GM12878 (cell line): Measurements from ENCODE around the gene HAAO. TPM values are rescaled to one million over a fixed set of nuclear protein-coding genes. Genes with fewer than 3 reads are reported as not detected.

ENCODE experiments used
- ATAC-seq: fragments of 200-7000 bp; cut with Tn5 transposase; 3 replicates; pipeline ENCODE4 v1.9.1; 2020; ENCODE audit warnings: mild to moderate bottlenecking, moderate library complexity
- BruUV-seq: library from RNA; stranded (reverse); fragments of 400-500 nt; replicated peaks from 2 replicates; lab custom pipeline; 2021; lab: Mats Ljungman, UMichigan
- CTCF ChIA-PET: fragments of 300-600 bp; sonication (Branson Sonifier 250); formaldehyde crosslinking; extraction: SDS; loops from one replicate; lab custom pipeline; 2021; ENCODE audit warnings: inconsistent platforms; lab: Yijun Ruan, JAX
- POLR2A ChIA-PET: fragments of 350-600 bp; formaldehyde crosslinking; extraction: SDS; loops from one replicate; lab custom pipeline; 2021; ENCODE audit warnings: inconsistent platforms; lab: Charles Lee
- RAD21 ChIA-PET: fragments of 300-600 bp; sonication (Branson Sonifier 250); formaldehyde crosslinking; loops from one replicate; lab custom pipeline; 2023; ENCODE audit warnings: antibody characterized with exemption; ENCODE audit not compliant: unreplicated experiment; lab: Charles Lee
- SMC1A ChIA-PET: fragments of 300-600 bp; sonication (Branson Sonifier 250); formaldehyde crosslinking; loops from one replicate; lab custom pipeline; 2023; ENCODE audit not compliant: unreplicated experiment, uncharacterized antibody; lab: Charles Lee
- DNase-seq: peaks from one replicate; pipeline ENCODE4 v3.0.0-alpha.2; 2011; ENCODE audit warnings: low read depth, low spot score
- FAIRE-seq: peaks from 3 replicates; lab custom pipeline; 2011; peaks lifted over from hg19 to GRCh38; lab: Jason Lieb, UNC
- H2AFZ ChIP-seq: 2 replicates; pipeline ENCODE4 v1.6.0; 2011; ENCODE audit warnings: low read depth, low read length, control low read depth; ENCODE audit not compliant: control insufficient read depth
- H3K27ac ChIP-seq: 2 replicates; pipeline ENCODE4 v1.5.1; 2011; ENCODE audit warnings: control low read depth; ENCODE audit not compliant: control insufficient read depth, insufficient read depth
- H3K27me3 ChIP-seq, 2 experiments: replicated peaks in 1 of 2; 2 replicates each; pipeline versions ENCODE4 v1.6.0 to v1.6.1; 2011; ENCODE audit warnings: low read length in 1 of 2; ENCODE audit not compliant: control insufficient read depth in 2 of 2, insufficient read depth in 2 of 2
- H3K36me3 ChIP-seq, 2 experiments: 2 replicates each; pipeline ENCODE4 v1.5.1; 2011; ENCODE audit warnings: low read length in 1 of 2; ENCODE audit not compliant: control insufficient read depth in 2 of 2, insufficient read depth in 2 of 2
- H3K4me1 ChIP-seq: 2 replicates; pipeline ENCODE4 v1.6.1; 2011; ENCODE audit warnings: mild to moderate bottlenecking, low read length, moderate library complexity, mixed read lengths; ENCODE audit not compliant: control insufficient read depth, insufficient read depth
- H3K4me2 ChIP-seq: 2 replicates; pipeline ENCODE4 v1.6.0; 2011; ENCODE audit warnings: control low read depth; ENCODE audit not compliant: control insufficient read depth, insufficient read depth
- H3K4me3 ChIP-seq: fragments of 200-600 bp; sonication (generic); 2 replicates; pipeline ENCODE4 v1.5.1; 2016
- H3K79me2 ChIP-seq: 2 replicates; pipeline ENCODE4 v1.6.0; 2011; ENCODE audit warnings: low read length; ENCODE audit not compliant: control insufficient read depth, insufficient read depth
- H3K9ac ChIP-seq: 2 replicates; pipeline ENCODE4 v1.8.0; 2011; ENCODE audit warnings: low read length, control low read depth, mixed read lengths; ENCODE audit not compliant: control insufficient read depth, insufficient read depth
- H3K9me3 ChIP-seq: replicated peaks from 3 replicates; pipeline ENCODE4 v1.5.1; 2011; ENCODE audit warnings: mild to moderate bottlenecking, low read length; ENCODE audit not compliant: control insufficient read depth, insufficient read depth
- H4K20me1 ChIP-seq: 2 replicates; pipeline ENCODE4 v1.6.0; 2011; ENCODE audit not compliant: control insufficient read depth, insufficient read depth
- ASH2L ChIP-seq: fragments of 300-600, 200-600 bp; sonication (generic); IDR thresholded peaks from 2 replicates; pipeline ENCODE4 v1.6.1; 2017; ENCODE audit warnings: low read depth, mild to moderate bottlenecking, borderline replicate concordance
- CTCF ChIP-seq, 3 experiments: IDR thresholded peaks in 2 of 3; conservative IDR thresholded peaks in 1 of 3; 2 replicates each; pipeline ENCODE4 v1.5.1; 2011; ENCODE audit warnings: low read depth in 3 of 3, low read length in 3 of 3, mild to moderate bottlenecking in 3 of 3, control low read depth in 2 of 3, moderate library complexity in 2 of 3, inconsistent platforms in 1 of 3, mixed read lengths in 1 of 3; ENCODE audit not compliant: control insufficient read depth in 2 of 3, insufficient read depth in 1 of 3; ENCODE audit errors: extremely low read depth in 1 of 3
- IKZF1 ChIP-seq: fragments of 450-650 bp; conservative IDR thresholded peaks from 2 replicates; pipeline ENCODE4 v1.6.1; 2017; ENCODE audit warnings: antibody characterized with exemption, mild to moderate bottlenecking
- IKZF2 ChIP-seq, 2 experiments: fragments of 450-650 bp; IDR thresholded peaks; 2 replicates each; pipeline ENCODE4 v1.6.1; 2017; ENCODE audit warnings: mild to moderate bottlenecking in 2 of 2, moderate library complexity in 2 of 2
- MAX ChIP-seq: IDR thresholded peaks from 2 replicates; pipeline ENCODE4 v1.6.1; 2012; ENCODE audit warnings: low read depth, low read length, improper control_type of control experiment
- MYB ChIP-seq: fragments of 150-350 bp; IDR thresholded peaks from 2 replicates; pipeline ENCODE4 v1.6.1; 2014; ENCODE audit warnings: mild to moderate bottlenecking, low read depth, low read length, borderline replicate concordance
- POU2F2 ChIP-seq: IDR thresholded peaks from 3 replicates; pipeline ENCODE4 v1.6.1; 2011; ENCODE audit warnings: low read depth, mild to moderate bottlenecking, low read length, borderline replicate concordance
- RAD21 ChIP-seq: IDR thresholded peaks from 2 replicates; pipeline ENCODE4 v1.6.1; 2011; ENCODE audit warnings: mild to moderate bottlenecking, low read depth, low read length, moderate library complexity; ENCODE audit not compliant: insufficient read depth
- SMARCA5 ChIP-seq: fragments of 450-650 bp; IDR thresholded peaks from 2 replicates; pipeline ENCODE4 v1.6.1; 2017; ENCODE audit warnings: mild to moderate bottlenecking
- SMC3 ChIP-seq: IDR thresholded peaks from 2 replicates; pipeline ENCODE4 v1.6.1; 2011; ENCODE audit warnings: low read length, improper control_type of control experiment, borderline replicate concordance
- YY1 ChIP-seq: IDR thresholded peaks from 2 replicates; pipeline ENCODE4 v1.6.1; 2011; ENCODE audit warnings: low read depth, mild to moderate bottlenecking, low read length
- WGBS: methylation state at CpG from one replicate; pipeline ENCODE4 v1.1.6; 2016; ENCODE audit warnings: low lambda C conversion rate; ENCODE audit not compliant: insufficient replicate concordance, insufficient coverage; ENCODE audit errors: missing lambda C conversion rate; 5-methylcytosine and 5-hydroxymethylcytosine counted together
- in situ Hi-C: fragments of 300-500 bp; cut with MboI; formaldehyde crosslinking; loops from 9 replicates; pipeline ENCODE4 v1.14.3; 2018; ENCODE audit warnings: mixed read lengths
- intact Hi-C: fragments of 100-400 bp; cut with micrococcal nuclease; formaldehyde crosslinking; loops from one replicate; pipeline ENCODE4 v1.14.2; 2022; ENCODE audit not compliant: unreplicated experiment
- polyA plus RNA-seq, 11 experiments: library from polyadenylated mRNA; depleted of rRNA in 4 of 11; unstranded in 6 of 11; stranded (reverse) in 5 of 11; fragments of >200 nt; fragmentation: Nextera tagmentation in 4 of 11; fragmentation: Illumina TruSeq in 1 of 11; extraction: Ambion mirVana in 4 of 11; extraction: Trizol in 1 of 11; gene quantifications; 1 replicate in 1 of 11; 2 replicates in 10 of 11; pipeline versions ENCODE4 v1.2.1 to v1.2.3, GENCODE V29; 2011 to 2016; ENCODE audit warnings: inconsistent platforms in 2 of 11, missing spikeins in 2 of 11, low read depth in 1 of 11
- total RNA-seq, 4 experiments: library from RNA; depleted of rRNA in 3 of 4; stranded (reverse); fragments of >200 nt in 3 of 4; fragmentation: Illumina TruSeq in 1 of 4; extraction: Trizol in 1 of 4; gene quantifications; 2 replicates each; pipeline versions ENCODE4 v1.2.1 to v1.2.3, GENCODE V29; 2013 to 2021

HAAO gene
- total and polyA plus RNA-seq, 10 of the 15 experiments (the other 5 are each of a cell fraction or from before 2014, with no cell fraction given), result 4.3 to 58.7 (median 26.8) TPM

GRCh38 chr2:42827647-42828486 is 35.5 kb upstream of the HAAO start:
- Histone ChIP-seq H4K20me1 (no peaks in the 10 kb centered on the region), H3K4me3 (no peak overlapping the region), H3K4me1 (no peaks in the 10 kb centered on the region), H3K27me3 (no peaks in the 10 kb centered on the region; a peak in 1 of 4 replicates), H3K4me2 (peak overlapping the region; percentile 91), H3K79me2 (no peaks in the 10 kb centered on the region), H3K27ac (no peak overlapping the region), H2AFZ (peak overlapping the region; percentile 78), H3K9ac (no peak overlapping the region), H3K36me3 (no peaks in the 10 kb centered on the region), H3K9me3 (no peaks in the 10 kb centered on the region)
- ChIA-PET CTCF (interaction anchor here (0.6 to 2.0 kb wide), 32 partner anchors 8 to 1385 kb away, joined by 3 to 12 read pairs (median 3); no protein-coding TSS in a partner anchor), SMC1A (interaction anchor here (0.6 to 2.0 kb wide), 15 partner anchors 12 to 777 kb away, joined by 3 to 6 read pairs (median 3); no protein-coding TSS in a partner anchor), RAD21 (interaction anchor here (0.6 to 2.0 kb wide), 7 partner anchors 10 to 712 kb away, joined by 3 to 5 read pairs (median 3); no protein-coding TSS in a partner anchor), POLR2A (no interaction called here)
- intact Hi-C loops (loop anchor here (1.0 to 5.0 kb wide), 6 partner anchors 119 to 781 kb away; partner anchors contain the start of gene ZFP36L2), in situ Hi-C loops (loop anchor here (5.0 kb wide), 1 partner anchor 784 kb away; no protein-coding TSS in a partner anchor)
- TF ChIP-seq SMC3 (peak; percentile 79), MYB (no peak), ASH2L (no peak), POU2F2 (0 out of 3 replicates have a peak, but pooled peaks have one; percentile 19), IKZF2 (IDR thresholded peaks at IDR 0.05) (0 out of 4 replicates have a peak, but pooled peaks of 1 of the 2 experiments have one; percentile 12), RAD21 (peak; percentile 81), YY1 (peak; percentile 83), MAX (0 out of 2 replicates have a peak, but pooled peaks have one; percentile 31), IKZF1 (peak; percentile 27; the same call in 1 of the 2 replicates), SMARCA5 (peak; percentile 37; the same call in 1 of the 2 replicates), CTCF (IDR thresholded peaks at IDR 0.05 in 2 of 3, conservative IDR thresholded peaks at IDR 0.05 in 1 of 3; ENCODE audit: control insufficient read depth in 2 of 3, extremely low read depth in 1 of 3, insufficient read depth in 1 of 3, low read depth in 3 of 3, low read length in 3 of 3) (peak; percentile 88 to 94 (median 91))
- ATAC-seq, result peak; percentile 96
- no TSS peak for BruUV-seq
- peak; percentile 78 for FAIRE-seq
- no peak for DNase-seq
- WGBS, result 20% methylated on average over 47 of the region's 47 CpGs
